Measurements from ENCODE around the gene PTPA. TPM values are rescaled to one million over a fixed set of nuclear protein-coding genes. Genes with fewer than 3 reads are reported as not detected.

The PTPA gene
- total RNA-seq, 1 donor from 2014 or later: 143 TPM

- no peaks in the 10 kb centered on the region for H3K27me3 Mint-ChIP-seq (ENCODE audit: low read depth)
- no peaks in the 10 kb centered on the region for H3K9me3 Mint-ChIP-seq (ENCODE audit: low read depth)
- peaks cover 42% of the 10 kb centered on the region for H3K4me1 Mint-ChIP-seq (ENCODE audit: low read depth)
- TF ChIP-seq, protein P1, sequence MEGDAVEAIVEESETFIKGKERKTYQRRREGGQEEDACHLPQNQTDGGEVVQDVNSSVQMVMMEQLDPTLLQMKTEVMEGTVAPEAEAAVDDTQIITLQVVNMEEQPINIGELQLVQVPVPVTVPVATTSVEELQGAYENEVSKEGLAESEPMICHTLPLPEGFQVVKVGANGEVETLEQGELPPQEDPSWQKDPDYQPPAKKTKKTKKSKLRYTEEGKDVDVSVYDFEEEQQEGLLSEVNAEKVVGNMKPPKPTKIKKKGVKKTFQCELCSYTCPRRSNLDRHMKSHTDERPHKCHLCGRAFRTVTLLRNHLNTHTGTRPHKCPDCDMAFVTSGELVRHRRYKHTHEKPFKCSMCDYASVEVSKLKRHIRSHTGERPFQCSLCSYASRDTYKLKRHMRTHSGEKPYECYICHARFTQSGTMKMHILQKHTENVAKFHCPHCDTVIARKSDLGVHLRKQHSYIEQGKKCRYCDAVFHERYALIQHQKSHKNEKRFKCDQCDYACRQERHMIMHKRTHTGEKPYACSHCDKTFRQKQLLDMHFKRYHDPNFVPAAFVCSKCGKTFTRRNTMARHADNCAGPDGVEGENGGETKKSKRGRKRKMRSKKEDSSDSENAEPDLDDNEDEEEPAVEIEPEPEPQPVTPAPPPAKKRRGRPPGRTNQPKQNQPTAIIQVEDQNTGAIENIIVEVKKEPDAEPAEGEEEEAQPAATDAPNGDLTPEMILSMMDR (IDR thresholded peaks at IDR 0.05): no peak
- peaks cover 3% of the 10 kb centered on the region for H3K36me3 Mint-ChIP-seq (ENCODE audit: low read depth)
- no peak overlapping the region for H3K4me3 Mint-ChIP-seq (ENCODE audit: unreplicated experiment)
- no peak for DNase-seq (ENCODE audit: low spot score)
- no peak overlapping the region for H3K27ac Mint-ChIP-seq (ENCODE audit: unreplicated experiment)
Observed at GRCh38 chr9:129171993-129172751, 61.0 kb downstream of the PTPA start.

DNA sequence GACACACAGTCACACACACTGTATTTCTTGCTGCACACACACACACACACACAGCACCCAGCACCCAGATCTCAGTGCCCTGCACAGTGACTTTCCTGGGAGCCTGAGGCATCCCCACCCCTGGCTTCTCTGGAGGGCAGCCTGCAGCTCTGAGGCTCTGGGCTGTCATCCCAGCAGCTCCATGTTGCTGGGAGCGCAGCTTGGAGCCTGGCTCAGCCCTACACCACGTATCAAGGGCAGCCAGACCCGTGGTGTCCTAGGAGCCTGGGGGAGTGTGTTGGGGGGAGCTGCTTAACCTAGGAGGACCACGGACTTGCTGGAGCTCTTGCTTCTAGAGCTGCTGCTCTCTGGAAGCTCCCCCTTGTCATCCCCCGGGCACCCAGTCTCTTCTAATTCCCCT lies 61.6 kb downstream of the PTPA start:
- DNase-seq (ENCODE audit: low spot score): no peak
- no peak overlapping the region for H3K4me3 Mint-ChIP-seq (ENCODE audit: unreplicated experiment)

DNA sequence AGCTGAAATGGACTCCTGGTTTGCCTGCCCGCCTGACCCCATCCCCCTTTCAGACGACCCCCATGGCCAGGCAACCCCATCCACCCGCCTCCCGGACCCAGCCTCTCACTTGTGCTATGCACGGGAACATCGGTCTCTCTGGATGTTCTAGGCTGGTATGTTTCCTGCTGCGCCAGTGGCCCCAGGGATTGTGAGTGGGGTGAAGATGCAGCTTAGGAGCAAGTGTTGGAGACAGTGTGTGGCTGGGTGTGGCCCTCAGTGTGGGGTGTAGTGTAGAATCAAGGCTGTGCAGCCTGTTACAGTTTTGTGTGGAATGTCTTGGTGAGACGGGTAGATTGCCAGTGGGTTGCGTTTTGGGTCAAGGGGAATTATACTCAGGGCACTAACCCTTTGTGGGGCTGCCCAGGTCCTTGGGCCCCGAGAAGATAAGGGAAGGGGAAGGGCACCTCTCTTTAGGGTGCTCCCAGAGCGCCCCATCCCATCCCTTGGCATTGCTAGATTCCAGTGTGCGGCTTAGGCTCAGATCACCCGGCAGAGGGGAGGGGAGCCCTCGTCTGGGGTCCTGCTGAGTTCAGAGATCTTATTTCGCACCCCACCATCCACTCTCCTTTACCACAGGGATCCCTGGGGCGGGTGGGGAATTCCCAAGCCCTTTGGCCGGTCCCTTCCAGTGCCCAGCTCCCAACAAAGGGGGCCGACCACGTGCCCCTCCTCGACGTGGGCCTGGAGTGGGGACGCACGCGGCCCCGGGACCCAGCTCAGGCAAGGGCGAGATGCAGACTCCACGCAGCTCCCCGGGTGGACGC lies 62.3 kb downstream of the PTPA start:
- Mint-ChIP-seq H3K4me1 (ENCODE audit: low read depth) (peaks cover 29% of the 10 kb centered on the region), H3K27ac (ENCODE audit: unreplicated experiment) (peak overlapping the region; percentile 79), H3K36me3 (ENCODE audit: low read depth) (peaks cover 5% of the 10 kb centered on the region), H3K4me3 (ENCODE audit: unreplicated experiment) (peak overlapping the region; percentile 41), H3K27me3 (ENCODE audit: low read depth) (no peaks in the 10 kb centered on the region), H3K9me3 (ENCODE audit: low read depth) (no peaks in the 10 kb centered on the region)
- TF ChIP-seq, protein P1 (IDR thresholded peaks at IDR 0.05): no peak
- no peak for DNase-seq (ENCODE audit: low spot score)

More for the DNA sequence above, 61.6 kb downstream of the PTPA start:
- Mint-ChIP-seq H3K27ac (ENCODE audit: unreplicated experiment) (peak overlapping the region; percentile 79), H3K9me3 (ENCODE audit: low read depth) (no peaks in the 10 kb centered on the region), H3K36me3 (ENCODE audit: low read depth) (peaks cover 5% of the 10 kb centered on the region), H3K4me1 (ENCODE audit: low read depth) (peaks cover 36% of the 10 kb centered on the region), H3K27me3 (ENCODE audit: low read depth) (no peaks in the 10 kb centered on the region)
- TF ChIP-seq, protein P1 (IDR thresholded peaks at IDR 0.05): no peak

- peak overlapping the region; percentile 98 for H3K27ac Mint-ChIP-seq (ENCODE audit: unreplicated experiment)
- TF ChIP-seq, protein P1 (IDR thresholded peaks at IDR 0.05): peak; percentile 94
- H3K36me3 Mint-ChIP-seq (ENCODE audit: low read depth): peaks cover 5% of the 10 kb centered on the region
- H3K4me1 Mint-ChIP-seq (ENCODE audit: low read depth): peaks cover 28% of the 10 kb centered on the region
- DNase-seq (ENCODE audit: low spot score): no peak
- H3K4me3 Mint-ChIP-seq (ENCODE audit: unreplicated experiment): peak overlapping the region; percentile 86
- no peaks in the 10 kb centered on the region for H3K9me3 Mint-ChIP-seq (ENCODE audit: low read depth)
- H3K27me3 Mint-ChIP-seq (ENCODE audit: low read depth): no peaks in the 10 kb centered on the region
Observed at GRCh38 chr9:129174102-129174723, 63.0 kb downstream of the PTPA start.

All from chondrocyte (in vitro differentiated cells).